ENCODE measurements around the gene KAZN. TPM values are rescaled to one million over a fixed set of nuclear protein-coding genes. Genes with fewer than 3 reads are reported as not detected.

The KAZN gene
- total and polyA plus RNA-seq, 2 of the 8 experiments (the other 6 are each of a cell fraction or from before 2014, with no cell fraction given), result 3.7 to 11.8 TPM

- no peak for TF ChIP-seq EGR1 (IDR thresholded peaks at IDR 0.05; ENCODE audit: borderline replicate concordance, low read depth, low read length)
Measured at GRCh38 chr1:14704846-14705245, 106.4 kb downstream of the KAZN start (continued).
